Stimulated activated CD4-positive, alpha-beta T cell treated with anti-CD3 and anti-CD28 coated beads, Interleukin-12 subunit alpha, Interleukin-12 subunit beta, amount 100 ng/mL, for 48 hours (primary cell): Measurements from ENCODE around the gene PRKAG2.

Experiments
- DNase-seq, 3 donors: peaks; one replicate each; pipeline ENCODE4 v3.0.0-alpha.2; 2020; ENCODE audit warnings: low read depth in 2 of 3, low spot score in 1 of 3

PRKAG2 gene

DNA sequence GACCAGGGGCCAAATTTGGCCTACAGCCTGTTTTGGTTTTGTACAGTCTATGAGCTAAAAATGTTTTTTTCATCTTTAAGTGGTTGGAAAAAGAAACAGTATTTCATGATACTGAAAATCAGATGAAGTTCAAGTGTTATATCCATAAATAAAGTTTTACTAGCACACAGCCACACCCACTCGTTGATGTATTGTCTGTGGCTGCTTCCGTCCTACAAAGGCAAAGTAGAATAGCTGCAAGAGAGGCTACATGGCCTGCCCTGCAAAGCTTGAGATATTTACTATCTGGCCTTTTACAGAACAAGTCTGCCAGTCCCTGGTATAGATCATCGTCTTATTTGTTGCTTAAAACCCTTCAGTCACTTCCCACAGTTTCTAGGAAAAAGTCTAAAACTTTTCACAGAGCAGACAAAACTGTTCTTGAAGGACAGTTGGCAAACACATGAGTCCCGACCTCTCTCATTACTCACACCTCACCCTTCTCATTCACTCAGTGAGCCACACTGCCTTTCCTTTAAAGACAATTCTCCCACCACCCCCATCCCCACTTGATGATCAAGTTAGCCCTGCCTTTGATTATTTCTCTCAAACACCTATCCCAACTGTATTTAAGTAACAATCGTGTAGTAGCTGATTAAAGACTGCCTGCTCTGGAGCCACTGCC, 367.1 kb downstream of the PRKAG2 start:
- DNase-seq, result no peak

DNA sequence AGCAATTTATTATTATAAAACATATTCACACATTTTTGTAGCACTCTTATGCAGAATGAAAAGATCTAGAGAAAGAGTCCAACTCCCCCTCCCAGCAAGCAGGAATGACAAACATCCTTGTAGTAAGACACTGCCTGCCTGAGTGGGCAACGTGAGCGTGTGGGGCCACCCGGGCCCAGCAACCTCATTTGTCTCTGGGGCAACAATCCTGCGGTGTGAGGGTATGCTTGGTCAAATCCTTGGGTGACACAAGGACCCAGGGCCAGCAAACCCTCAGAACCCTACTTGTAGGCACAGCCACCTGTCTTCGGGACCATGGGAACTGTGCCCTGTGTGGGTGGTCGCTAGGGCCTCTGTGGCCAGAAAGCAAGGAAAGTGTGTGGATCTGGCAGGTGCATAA, 367.9 kb downstream of the PRKAG2 start:
- DNase-seq, result no peak

GRCh38 chr7:151507806-151508205, 369.1 kb downstream of the PRKAG2 start:
- DNase-seq, result no peak

- DNase-seq, result no peak
Observed at GRCh38 chr7:151506901-151507382, 370.0 kb downstream of the PRKAG2 start.
